Naive thymus-derived CD4-positive, alpha-beta T cell (primary cell): ENCODE measurements around the gene HOATZ. TPM values are rescaled to one million over a fixed set of nuclear protein-coding genes. Genes with fewer than 3 reads are reported as not detected.

Source experiments
- ATAC-seq: fragments of 150-1000 bp; cut with Tn5 transposase; 2 replicates; pipeline ENCODE4 v1.10.0; 2021; ENCODE audit warnings: mild to moderate bottlenecking, moderate library complexity
- CTCF ChIA-PET: fragments of 350-600 bp; sonication (Branson Sonifier 250); formaldehyde crosslinking; loops from one replicate; lab custom pipeline; 2021; ENCODE audit warnings: antibody characterized with exemption; lab: Charles Lee
- POLR2A ChIA-PET: fragments of 350-600 bp; sonication (Branson Sonifier 250); formaldehyde crosslinking; loops from one replicate; lab custom pipeline; 2021; ENCODE audit warnings: antibody characterized with exemption, inconsistent platforms; lab: Charles Lee
- DNase-seq, 9 donors: peaks; one replicate each; pipeline versions ENCODE4 v3.0.0 to v3.0.0-alpha.2; 2020 to 2022; ENCODE audit warnings: mixed read lengths in 1 of 9
- H3K27ac ChIP-seq: one replicate; pipeline ENCODE4 v1.7.0; 2013; ENCODE audit warnings: mild to moderate bottlenecking, low read depth, low read length, moderate library complexity
- H3K27me3 ChIP-seq, 2 donors: one replicate each; pipeline ENCODE4 v1.7.0; 2013; ENCODE audit warnings: low read length in 2 of 2, mild to moderate bottlenecking in 2 of 2, moderate library complexity in 2 of 2; ENCODE audit not compliant: control insufficient read depth in 2 of 2, insufficient read depth in 2 of 2
- H3K36me3 ChIP-seq, 3 experiments: 1 replicate in 2 of 3; 2 replicates in 1 of 3; pipeline ENCODE4 v1.7.0; 2013; ENCODE audit warnings: low read length in 3 of 3, mild to moderate bottlenecking in 3 of 3, moderate library complexity in 1 of 3; ENCODE audit not compliant: insufficient read depth in 3 of 3, control insufficient read depth in 2 of 3
- H3K4me1 ChIP-seq, 2 donors: one replicate each; pipeline ENCODE4 v1.7.0; 2013; ENCODE audit warnings: low read length in 2 of 2, mild to moderate bottlenecking in 2 of 2, moderate library complexity in 1 of 2; ENCODE audit not compliant: control insufficient read depth in 2 of 2, insufficient read depth in 2 of 2
- H3K4me3 ChIP-seq: 2 replicates; pipeline ENCODE4 v1.7.0; 2013; ENCODE audit warnings: mild to moderate bottlenecking, low read length
- H3K9me3 ChIP-seq, 3 experiments: 1 replicate in 2 of 3; 2 replicates in 1 of 3; pipeline ENCODE4 v1.7.0; 2013; ENCODE audit warnings: low read length in 3 of 3; ENCODE audit not compliant: control insufficient read depth in 2 of 3
- H3K27ac Mint-ChIP-seq, 9 donors: one replicate each; pipeline ENCODE4 v1.8.0; 2020 to 2022; ENCODE audit warnings: mixed read lengths in 9 of 9, mild to moderate bottlenecking in 8 of 9, moderate library complexity in 5 of 9, inconsistent platforms in 2 of 9
- H3K27me3 Mint-ChIP-seq, 5 donors: one replicate each; pipeline ENCODE4 v1.8.0; 2021 to 2022; ENCODE audit warnings: mixed read lengths in 5 of 5, mild to moderate bottlenecking in 1 of 5
- H3K36me3 Mint-ChIP-seq, 5 donors: one replicate each; pipeline ENCODE4 v1.8.0; 2020 to 2022; ENCODE audit warnings: mixed read lengths in 5 of 5, mild to moderate bottlenecking in 3 of 5, inconsistent platforms in 1 of 5
- H3K4me1 Mint-ChIP-seq, 7 donors: one replicate each; pipeline ENCODE4 v1.8.0; 2020 to 2022; ENCODE audit warnings: mixed read lengths in 7 of 7, mild to moderate bottlenecking in 3 of 7, inconsistent platforms in 1 of 7
- H3K4me3 Mint-ChIP-seq, 10 donors: one replicate each; pipeline ENCODE4 v1.8.0; 2020 to 2022; ENCODE audit warnings: mild to moderate bottlenecking in 10 of 10, mixed read lengths in 10 of 10, moderate library complexity in 6 of 10, inconsistent platforms in 2 of 10
- H3K9me3 Mint-ChIP-seq, 11 donors: one replicate each; pipeline ENCODE4 v1.8.0; 2020 to 2022; ENCODE audit warnings: mixed read lengths in 11 of 11, mild to moderate bottlenecking in 4 of 11, inconsistent platforms in 1 of 11, moderate library complexity in 1 of 11
- intact Hi-C, 2 donors: fragments of 100-400 bp; cut with micrococcal nuclease; formaldehyde crosslinking; loops; one replicate each; pipeline ENCODE4 v1.15.1; 2023
- polyA plus RNA-seq, 2 donors: library from polyadenylated mRNA; unstranded; fragments of 300-500 nt; fragmentation: Illumina TruSeq; gene quantifications; one replicate each; pipeline ENCODE4 v1.2.3, GENCODE V29; 2021
- total RNA-seq, 6 experiments: library from RNA in 5 of 6; stranded (reverse) in 5 of 6; gene quantifications; 1 replicate in 5 of 6; 2 replicates in 1 of 6; pipeline ENCODE4 v1.2.3 and lab custom pipeline; 2021 to 2026

Gene HOATZ
- total and polyA plus RNA-seq, 7 experiments from 2014 or later = not detected

- no peaks in the 10 kb centered on the region for H3K4me1 ChIP-seq
- no peaks in the 10 kb centered on the region for H3K4me1 Mint-ChIP-seq
- no peaks in the 10 kb centered on the region for H3K36me3 Mint-ChIP-seq
- H3K4me3 ChIP-seq = no peak overlapping the region
- H3K27me3 Mint-ChIP-seq = peaks cover 17 to 62% (median 31%) of the 10 kb centered on the region in 5 donors
- ATAC-seq = no peak
- H3K4me3 Mint-ChIP-seq = no peak overlapping the region
- no peaks in the 10 kb centered on the region for H3K9me3 ChIP-seq
- no peak for DNase-seq
- no peaks in the 10 kb centered on the region for H3K9me3 Mint-ChIP-seq
- POLR2A ChIA-PET = no interaction called here
- H3K27ac Mint-ChIP-seq = no peak overlapping the region
- H3K27me3 ChIP-seq = no peaks in the 10 kb centered on the region
- CTCF ChIA-PET = no interaction called here
- no peak overlapping the region for H3K27ac ChIP-seq
- H3K36me3 ChIP-seq = no peaks in the 10 kb centered on the region
- intact Hi-C loops = no loop called here
These were observed 15.1 kb upstream of the HOATZ start for GRCh38 chr11:111499483-111499882.

GRCh38 chr11:111500481-111500880 lies 14.1 kb upstream of the HOATZ start:
- Histone ChIP-seq H3K4me3 (no peak overlapping the region), H3K27me3 (no peaks in the 10 kb centered on the region), H3K9me3 (no peaks in the 10 kb centered on the region), H3K4me1 (no peaks in the 10 kb centered on the region), H3K27ac (no peak overlapping the region), H3K36me3 (no peaks in the 10 kb centered on the region)
- Mint-ChIP-seq H3K27ac (no peak overlapping the region), H3K36me3 (no peaks in the 10 kb centered on the region), H3K27me3 (peaks cover 21 to 67% (median 35%) of the 10 kb centered on the region in 5 donors), H3K4me3 (no peak overlapping the region), H3K9me3 (no peaks in the 10 kb centered on the region), H3K4me1 (no peaks in the 10 kb centered on the region)
- ATAC-seq (no peak), DNase-seq (no peak)
- ChIA-PET POLR2A (no interaction called here), CTCF (no interaction called here)
- intact Hi-C loops = no loop called here

DNA sequence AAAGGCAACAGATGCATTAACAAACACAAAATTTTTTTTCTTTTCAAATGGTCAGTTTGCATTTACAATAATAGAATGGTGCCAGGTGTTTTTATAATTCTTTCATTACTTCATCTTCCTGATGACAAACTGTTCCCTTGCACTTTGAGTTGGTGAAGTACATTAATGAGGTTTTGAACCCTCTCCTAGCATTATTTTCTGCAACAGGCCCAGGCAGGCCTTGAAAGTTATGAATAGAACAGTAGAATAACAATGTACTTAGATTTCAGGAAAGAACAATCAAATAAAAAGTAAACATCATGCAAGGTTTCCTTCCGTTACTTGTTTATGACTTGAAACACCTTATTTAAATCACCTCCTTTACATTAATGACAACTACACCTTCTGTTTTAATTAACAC lies 12.0 kb upstream of the HOATZ start:
- Mint-ChIP-seq H3K27ac (no peak overlapping the region), H3K4me3 (no peak overlapping the region), H3K27me3 (peaks cover 23 to 68% (median 34%) of the 10 kb centered on the region in 5 donors), H3K4me1 (no peaks in the 10 kb centered on the region), H3K36me3 (no peaks in the 10 kb centered on the region), H3K9me3 (no peaks in the 10 kb centered on the region)
- H3K9me3 ChIP-seq = no peaks in the 10 kb centered on the region
- ChIA-PET POLR2A (no interaction called here), CTCF (no interaction called here)
- no peak overlapping the region for H3K27ac ChIP-seq
- no peaks in the 10 kb centered on the region for H3K36me3 ChIP-seq
- ATAC-seq = no peak
- no peaks in the 10 kb centered on the region for H3K4me1 ChIP-seq
- intact Hi-C loops = no loop called here
- H3K4me3 ChIP-seq = no peak overlapping the region
- DNase-seq = no peak
- H3K27me3 ChIP-seq = no peaks in the 10 kb centered on the region

DNA sequence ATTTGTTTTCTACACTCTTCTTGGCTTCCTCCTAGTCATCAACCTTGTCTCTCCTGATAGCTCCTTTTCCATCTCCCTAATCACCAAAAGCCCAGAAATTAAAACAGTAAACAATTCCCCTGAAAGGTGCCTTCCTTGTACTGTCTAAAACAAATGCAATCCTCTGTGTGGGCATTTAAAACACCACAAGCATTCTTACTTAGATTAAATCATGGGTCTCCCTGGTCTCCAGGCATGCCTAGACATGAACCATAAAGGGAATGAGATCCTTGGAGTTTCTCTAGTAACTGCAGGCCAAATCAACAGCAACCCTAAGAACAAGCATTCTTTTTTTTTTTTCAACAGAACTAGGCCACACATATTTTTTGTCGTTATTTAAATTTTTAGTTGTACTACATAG lies 4.3 kb upstream of the HOATZ start:
- Histone ChIP-seq H3K4me1 (peaks cover 0 to 3% of the 10 kb centered on the region in 2 donors), H3K27ac (no peak overlapping the region), H3K9me3 (no peaks in the 10 kb centered on the region), H3K27me3 (peaks cover 5 to 10% of the 10 kb centered on the region in 2 donors), H3K36me3 (no peaks in the 10 kb centered on the region), H3K4me3 (no peak overlapping the region)
- no peak for ATAC-seq
- no peak for DNase-seq
- peaks cover 43 to 73% (median 63%) of the 10 kb centered on the region in 5 donors for H3K27me3 Mint-ChIP-seq
- H3K36me3 Mint-ChIP-seq = peaks cover 0 to 4% (median 2%) of the 10 kb centered on the region in 5 donors
- intact Hi-C loops = no loop called here
- peaks cover 0 to 18% (median 12%) of the 10 kb centered on the region in 7 donors for H3K4me1 Mint-ChIP-seq
- ChIA-PET CTCF (no interaction called here), POLR2A (no interaction called here)
- H3K9me3 Mint-ChIP-seq = peaks cover 0 to 4% (median 0%) of the 10 kb centered on the region in 11 donors
- H3K27ac Mint-ChIP-seq = no peak overlapping the region
- H3K4me3 Mint-ChIP-seq = no peak overlapping the region

- H3K4me1 Mint-ChIP-seq = peaks cover 0 to 19% (median 12%) of the 10 kb centered on the region in 7 donors
- H3K36me3 Mint-ChIP-seq = peaks cover 0 to 4% (median 2%) of the 10 kb centered on the region in 5 donors
- Histone ChIP-seq H3K9me3 (no peaks in the 10 kb centered on the region), H3K27ac (no peak within 1 kb of the TSS), H3K27me3 (peaks cover 5 to 10% of the 10 kb centered on the region in 2 donors), H3K4me3 (no peak within 1 kb of the TSS), H3K36me3 (no peaks in the 10 kb centered on the region), H3K4me1 (peaks cover 0 to 3% of the 10 kb centered on the region in 2 donors)
- CTCF ChIA-PET = interaction anchor here (0.7 kb wide), 1 partner anchor 11 kb away, joined by 3 read pairs; no protein-coding TSS in a partner anchor
- peak; percentile 53 for ATAC-seq
- H3K9me3 Mint-ChIP-seq = peaks cover 0 to 4% (median 0%) of the 10 kb centered on the region in 11 donors
- H3K27me3 Mint-ChIP-seq = peaks cover 48 to 69% (median 54%) of the 10 kb centered on the region in 5 donors
- POLR2A ChIA-PET = no interaction called here
- DNase-seq = peak in 8 of 9 donors; percentile 2 to 38 (median 12)
- H3K27ac Mint-ChIP-seq = peak within 1 kb of the TSS in 1 of 9 donors; percentile 44
- intact Hi-C loops = loop anchor here (1.0 to 2.0 kb wide), 3 partner anchors 14 to 29 kb away; partner anchors contain the start of gene LAYN (in 1 of the 2)
- peak within 1 kb of the TSS; percentile 22 to 83 (median 66) for H3K4me3 Mint-ChIP-seq
These were observed 2.0 kb upstream of the HOATZ start, which contains the start of gene BTG4 for GRCh38 chr11:111512296-111513239. BTG4 (minus strand) TSS chr11:111512386; CDS start chr11:111498776, 13,610 bp downstream.

DNA sequence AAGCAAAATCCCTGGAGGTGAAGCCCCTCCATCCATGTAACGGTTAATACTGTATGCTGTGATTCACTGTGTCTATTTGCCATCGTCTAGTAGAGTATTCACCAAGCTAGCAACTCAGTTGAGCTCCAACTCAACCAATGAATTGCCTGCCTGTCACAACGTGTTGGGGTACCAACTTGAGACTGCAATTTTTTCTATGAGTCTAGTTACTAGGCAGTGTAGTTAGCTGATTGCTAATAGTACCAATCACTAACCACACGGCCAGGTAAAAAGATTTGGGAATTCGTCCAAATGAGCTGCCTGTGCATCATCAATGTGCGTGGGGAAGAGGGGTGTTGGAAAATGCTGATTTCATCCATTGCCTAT lies 1.4 kb upstream of the HOATZ start:
- Histone ChIP-seq H3K4me3 (no peak overlapping the region), H3K4me1 (peaks cover 0 to 3% of the 10 kb centered on the region in 2 donors), H3K36me3 (no peaks in the 10 kb centered on the region), H3K9me3 (no peaks in the 10 kb centered on the region), H3K27me3 (peaks cover 5 to 10% of the 10 kb centered on the region in 2 donors), H3K27ac (no peak overlapping the region)
- Mint-ChIP-seq H3K36me3 (peaks cover 0 to 4% (median 2%) of the 10 kb centered on the region in 5 donors), H3K27me3 (peaks cover 43 to 62% (median 47%) of the 10 kb centered on the region in 5 donors), H3K4me3 (peak overlapping the region; percentile 22 to 82 (median 59)), H3K4me1 (peaks cover 0 to 19% (median 12%) of the 10 kb centered on the region in 7 donors), H3K9me3 (peaks cover 0 to 4% (median 0%) of the 10 kb centered on the region in 11 donors), H3K27ac (no peak overlapping the region)
- no peak for DNase-seq
- ChIA-PET POLR2A (no interaction called here), CTCF (interaction anchor here (0.7 kb wide), 1 partner anchor 12 kb away, joined by 3 read pairs; no protein-coding TSS in a partner anchor)
- ATAC-seq = peak; percentile 44
- intact Hi-C loops = loop anchor here (1.0 to 2.0 kb wide), 3 partner anchors 14 to 28 kb away; partner anchors contain the start of gene LAYN (in 1 of the 2)
